Thoracic aorta (tissue), 2 donors: ENCODE measurements around the gene IFI27. TPM values are rescaled to one million over a fixed set of nuclear protein-coding genes. Genes with fewer than 3 reads are reported as not detected.
"Not testable (repeated sequence)": the region's sequence is repeated elsewhere in the genome, so short reads cannot be mapped to it uniquely, and the experiment has no call there.

Experiments
- ATAC-seq: fragments of 150-250 bp; one replicate; pipeline ENCODE4 v1.8.0; 2017; ENCODE audit warnings: low read depth; ENCODE audit not compliant: insufficient number of reproducible peaks, low FRiP score
- DNase-seq: peaks from one replicate; pipeline ENCODE4 v3.0.0-alpha.2; 2020; ENCODE audit warnings: low spot score
- H3K27ac ChIP-seq, 2 donors: fragments of 200-600 bp; sonication (generic); 1 replicate in 1 of 2; 2 replicates in 1 of 2; pipeline ENCODE4 v1.5.1; 2016; ENCODE audit warnings: mild to moderate bottlenecking in 2 of 2, moderate library complexity in 2 of 2
- H3K27me3 ChIP-seq: fragments of 200-600 bp; sonication (generic); replicated peaks from 2 replicates; pipeline ENCODE4 v1.6.0; 2016; ENCODE audit warnings: mild to moderate bottlenecking; ENCODE audit not compliant: insufficient read depth
- H3K36me3 ChIP-seq: fragments of 200-600 bp; sonication (generic); one replicate; pipeline ENCODE4 v1.5.1; 2016
- H3K4me1 ChIP-seq, 2 donors: fragments of 200-600 bp; sonication (generic); 1 replicate in 1 of 2; 2 replicates in 1 of 2; pipeline versions ENCODE4 v1.5.1 to v1.6.0; 2016; ENCODE audit warnings: low read depth in 2 of 2, mild to moderate bottlenecking in 1 of 2; ENCODE audit not compliant: control insufficient read depth in 1 of 2
- H3K4me3 ChIP-seq: fragments of 200-600 bp; sonication (generic); 2 replicates; pipeline ENCODE4 v1.5.1; 2016; ENCODE audit warnings: mild to moderate bottlenecking
- H3K9me3 ChIP-seq: fragments of 200-600 bp; sonication (generic); 2 replicates; pipeline ENCODE4 v1.5.1; 2016
- total RNA-seq, 2 donors: library from RNA; depleted of rRNA; stranded (reverse); fragments of >200 nt; gene quantifications; one replicate each; pipeline versions ENCODE4 v1.1.0 to v1.2.3, GENCODE V29; 2016
- TF ChIP-seq, protein P1 (sequence below): fragments of 200-600 bp; sonication (generic); IDR thresholded peaks from one replicate; pipeline ENCODE4 v1.5.1; 2019; ENCODE audit warnings: antibody characterized with exemption

The IFI27 gene
- total RNA-seq, 2 donors from 2014 or later: 79.8 to 96.3 TPM

DNA sequence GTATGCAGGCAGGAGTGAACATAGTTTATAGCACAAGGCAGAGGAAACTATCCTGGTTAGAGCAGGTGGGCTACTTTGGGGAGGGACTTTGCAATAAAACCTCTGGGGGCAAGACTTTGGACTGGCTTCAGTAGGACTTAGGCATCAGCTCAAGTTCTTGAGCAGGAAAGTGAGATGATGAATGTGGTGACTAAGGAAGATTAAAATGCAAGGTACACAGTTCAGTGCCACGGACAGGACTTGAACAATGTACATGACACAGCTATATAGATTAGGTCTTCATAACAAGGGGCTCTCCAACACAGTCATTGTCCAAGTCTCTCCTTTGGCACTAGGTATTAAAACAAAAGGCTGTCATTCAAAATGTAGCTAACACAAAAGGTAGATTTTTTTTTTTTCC, 42.1 kb downstream of the IFI27 start:
- ATAC-seq: no peak
- TF ChIP-seq, protein P1, sequence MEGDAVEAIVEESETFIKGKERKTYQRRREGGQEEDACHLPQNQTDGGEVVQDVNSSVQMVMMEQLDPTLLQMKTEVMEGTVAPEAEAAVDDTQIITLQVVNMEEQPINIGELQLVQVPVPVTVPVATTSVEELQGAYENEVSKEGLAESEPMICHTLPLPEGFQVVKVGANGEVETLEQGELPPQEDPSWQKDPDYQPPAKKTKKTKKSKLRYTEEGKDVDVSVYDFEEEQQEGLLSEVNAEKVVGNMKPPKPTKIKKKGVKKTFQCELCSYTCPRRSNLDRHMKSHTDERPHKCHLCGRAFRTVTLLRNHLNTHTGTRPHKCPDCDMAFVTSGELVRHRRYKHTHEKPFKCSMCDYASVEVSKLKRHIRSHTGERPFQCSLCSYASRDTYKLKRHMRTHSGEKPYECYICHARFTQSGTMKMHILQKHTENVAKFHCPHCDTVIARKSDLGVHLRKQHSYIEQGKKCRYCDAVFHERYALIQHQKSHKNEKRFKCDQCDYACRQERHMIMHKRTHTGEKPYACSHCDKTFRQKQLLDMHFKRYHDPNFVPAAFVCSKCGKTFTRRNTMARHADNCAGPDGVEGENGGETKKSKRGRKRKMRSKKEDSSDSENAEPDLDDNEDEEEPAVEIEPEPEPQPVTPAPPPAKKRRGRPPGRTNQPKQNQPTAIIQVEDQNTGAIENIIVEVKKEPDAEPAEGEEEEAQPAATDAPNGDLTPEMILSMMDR: no peak
- no peaks in the 10 kb centered on the region for H3K27me3 ChIP-seq
- H3K4me3 ChIP-seq: no peak overlapping the region
- H3K27ac ChIP-seq: no peak overlapping the region
- no peaks in the 10 kb centered on the region for H3K9me3 ChIP-seq
- DNase-seq: no peak
- no peaks in the 10 kb centered on the region for H3K4me1 ChIP-seq
- H3K36me3 ChIP-seq: no peaks in the 10 kb centered on the region

- DNase-seq (no peak), ATAC-seq (no peak)
- Histone ChIP-seq H3K4me1 (no peaks in the 10 kb centered on the region), H3K9me3 (no peaks in the 10 kb centered on the region), H3K36me3 (no peaks in the 10 kb centered on the region), H3K27ac (no peak overlapping the region), H3K4me3 (no peak overlapping the region), H3K27me3 (no peaks in the 10 kb centered on the region)
- TF ChIP-seq, protein P1: no peak
Observed at GRCh38 chr14:94153750-94154342, 43.3 kb downstream of the IFI27 start.

DNA sequence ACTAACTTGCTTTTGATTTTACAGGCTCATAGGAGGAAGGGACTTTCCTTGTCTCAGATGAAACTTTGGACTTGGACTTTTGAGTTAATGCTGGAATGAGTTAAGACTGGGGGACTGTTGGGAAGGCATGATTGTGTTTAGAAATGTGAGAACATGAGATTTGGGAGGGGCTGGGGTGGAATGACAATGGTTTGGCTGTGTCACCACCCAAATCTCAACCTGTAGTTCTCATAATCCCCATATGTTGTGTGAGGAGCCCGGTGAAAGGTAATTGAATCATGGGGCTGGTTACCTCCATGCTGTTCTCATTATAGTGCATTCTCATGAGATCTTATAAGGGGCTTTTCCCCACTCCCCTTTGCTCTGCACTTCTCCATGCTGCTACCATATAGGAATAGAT, 45.6 kb downstream of the IFI27 start:
- not testable (repeated sequence) for H3K36me3 ChIP-seq, H3K4me3 ChIP-seq, DNase-seq, H3K4me1 ChIP-seq, H3K27me3 ChIP-seq, ATAC-seq, H3K27ac ChIP-seq, H3K9me3 ChIP-seq

DNA sequence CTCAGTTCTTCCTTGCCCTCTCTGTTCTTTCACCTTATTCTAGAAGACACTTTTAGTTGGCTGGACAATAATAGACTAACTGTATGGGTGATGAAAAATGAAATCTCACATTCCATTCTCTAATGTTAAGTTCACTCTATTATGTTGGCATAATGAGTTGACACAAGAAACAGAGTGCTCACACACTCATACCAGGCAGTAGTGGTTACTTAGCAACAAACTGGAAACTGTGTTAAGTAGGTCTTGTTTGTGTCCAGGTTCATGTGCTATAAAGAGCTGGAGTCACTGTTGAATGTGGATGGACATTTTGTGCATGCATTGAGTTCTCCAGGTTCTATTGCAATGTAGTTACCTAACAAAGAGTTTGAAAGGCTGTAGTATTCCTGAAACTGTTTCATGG, 46.7 kb downstream of the IFI27 start:
- no peak overlapping the region for H3K27ac ChIP-seq
- no peak overlapping the region for H3K4me3 ChIP-seq
- H3K9me3 ChIP-seq: no peaks in the 10 kb centered on the region
- no peak for ATAC-seq
- H3K27me3 ChIP-seq: no peaks in the 10 kb centered on the region
- DNase-seq: no peak
- H3K4me1 ChIP-seq: no peaks in the 10 kb centered on the region
- no peaks in the 10 kb centered on the region for H3K36me3 ChIP-seq
- TF ChIP-seq, protein P1: no peak

DNA sequence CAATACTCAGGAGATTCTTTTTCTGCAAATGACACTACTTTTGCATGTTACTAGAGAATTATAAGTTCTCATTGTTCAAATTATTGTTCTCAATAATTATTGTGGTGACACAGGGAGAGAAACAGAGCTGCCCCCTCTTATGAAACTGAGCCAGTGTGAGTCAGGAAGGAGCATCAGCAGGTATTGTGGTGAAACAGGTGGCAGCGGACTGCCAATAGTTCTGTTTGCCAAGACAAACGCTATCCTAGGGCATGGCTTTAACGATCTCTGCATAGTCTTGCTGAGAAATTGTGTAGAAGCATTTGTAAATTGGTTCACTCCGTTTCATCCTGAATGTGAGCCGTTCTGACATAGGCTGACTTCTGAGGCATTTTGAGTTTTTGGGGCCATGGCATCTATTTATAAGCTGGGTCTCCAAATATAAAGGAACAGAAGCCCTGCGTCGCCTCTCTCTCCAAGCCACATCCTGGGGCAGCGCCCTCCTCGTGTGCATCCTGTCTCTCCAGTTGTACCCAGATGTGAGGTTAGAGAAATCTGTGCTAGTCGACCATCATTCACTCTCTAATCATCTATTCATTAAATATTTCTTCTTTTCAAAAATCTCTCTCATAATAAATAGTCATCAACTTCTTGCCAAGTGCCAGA, 47.8 kb downstream of the IFI27 start:
- no peaks in the 10 kb centered on the region for H3K27me3 ChIP-seq
- no peaks in the 10 kb centered on the region for H3K9me3 ChIP-seq
- ATAC-seq: no peak
- no peaks in the 10 kb centered on the region for H3K4me1 ChIP-seq
- no peaks in the 10 kb centered on the region for H3K36me3 ChIP-seq
- H3K27ac ChIP-seq: no peak overlapping the region
- DNase-seq: no peak
- no peak overlapping the region for H3K4me3 ChIP-seq
- TF ChIP-seq, protein P1: no peak

- DNase-seq: no peak
- TF ChIP-seq, protein P1: no peak
- Histone ChIP-seq H3K36me3 (no peaks in the 10 kb centered on the region), H3K4me3 (no peak overlapping the region), H3K27me3 (no peaks in the 10 kb centered on the region), H3K27ac (no peak overlapping the region), H3K9me3 (no peaks in the 10 kb centered on the region), H3K4me1 (no peaks in the 10 kb centered on the region)
- ATAC-seq: no peak
Observed at GRCh38 chr14:94161058-94161457, 50.5 kb downstream of the IFI27 start.
